DOHH2 (cell line): ENCODE measurements around the gene RBMS3.

Source experiments
- CTCF ChIP-seq: fragments of 200-600 bp; sonication (generic); IDR thresholded peaks from one replicate; pipeline ENCODE4 v1.5.1; 2014; ENCODE audit warnings: antibody characterized with exemption, mild to moderate bottlenecking, low read depth, low read length; ENCODE audit not compliant: poor library complexity, severe bottlenecking
- EZH2phosphoT487 ChIP-seq: fragments of 200-600 bp; sonication (generic); IDR thresholded peaks from 2 replicates; pipeline ENCODE4 v1.6.1; 2017; ENCODE audit warnings: borderline replicate concordance, mild to moderate bottlenecking, antibody characterized with exemption, low read length, moderate library complexity, mixed read lengths

GRCh38 chr3:29612536-29612935, 331.7 kb downstream of the RBMS3 start:
- TF ChIP-seq EZH2phosphoT487 (no peak), CTCF (no peak)
